Breast epithelium (tissue), 3 donors: ENCODE measurements around the gene DNM1L.

Source experiments
- POLR2A ChIP-seq: fragments of 450-650 bp; IDR thresholded peaks from one replicate; pipeline ENCODE4 v1.6.1; 2016; ENCODE audit warnings: antibody characterized with exemption, mild to moderate bottlenecking, moderate library complexity
- POLR2AphosphoS5 ChIP-seq, 3 donors: sonication (generic); formaldehyde crosslinking; IDR thresholded peaks; one replicate each; pipeline ENCODE4 v1.6.1; 2017; ENCODE audit warnings: antibody characterized with exemption in 3 of 3
- TF ChIP-seq, protein P1 (sequence below), 3 donors: fragments of 450-650 bp; IDR thresholded peaks; one replicate each; pipeline ENCODE4 v1.5.1; 2016 to 2017; ENCODE audit warnings: antibody characterized with exemption in 3 of 3, mild to moderate bottlenecking in 3 of 3, moderate library complexity in 3 of 3

DNA sequence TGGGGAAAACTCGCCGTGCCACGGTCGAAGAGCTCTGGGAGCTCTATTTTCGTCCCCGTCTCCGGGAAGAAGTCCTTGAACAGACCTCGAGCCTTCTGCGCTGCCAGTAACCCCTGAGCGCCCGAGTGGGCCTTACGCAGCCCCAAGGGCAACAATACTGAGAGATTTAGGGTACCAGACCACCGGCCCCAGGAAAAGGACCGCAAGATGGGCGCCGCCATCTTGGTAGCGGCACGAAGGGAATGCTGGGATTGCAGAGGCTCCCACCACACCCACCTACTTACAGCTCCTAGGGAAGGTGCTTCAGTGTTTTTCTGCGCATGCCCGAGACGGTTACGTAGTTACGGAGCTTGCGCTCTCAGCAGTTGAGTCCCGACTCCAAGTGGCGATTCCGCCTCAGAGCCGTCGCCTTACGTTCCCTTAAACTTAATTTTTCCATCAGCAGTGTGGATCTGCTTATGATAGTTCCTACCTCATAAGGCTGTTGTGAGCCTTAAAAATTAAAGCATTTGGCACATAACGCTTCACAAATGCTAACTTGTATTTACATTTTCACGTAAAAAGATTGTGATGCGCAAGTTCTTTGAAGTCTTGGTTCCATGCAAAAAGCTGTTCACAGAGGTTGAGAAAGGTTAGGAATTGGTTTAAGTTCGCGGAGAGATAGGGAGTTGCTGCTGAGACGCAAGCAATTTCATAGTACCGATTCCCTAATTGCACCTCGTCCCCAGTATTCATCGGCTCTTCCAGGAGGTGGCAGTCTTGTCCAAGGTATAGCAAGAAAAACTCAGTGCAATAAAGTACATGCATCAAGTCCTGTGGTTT is 76.8 kb downstream of the DNM1L start, which contains the start of gene YARS2:
- TF ChIP-seq, protein P1, sequence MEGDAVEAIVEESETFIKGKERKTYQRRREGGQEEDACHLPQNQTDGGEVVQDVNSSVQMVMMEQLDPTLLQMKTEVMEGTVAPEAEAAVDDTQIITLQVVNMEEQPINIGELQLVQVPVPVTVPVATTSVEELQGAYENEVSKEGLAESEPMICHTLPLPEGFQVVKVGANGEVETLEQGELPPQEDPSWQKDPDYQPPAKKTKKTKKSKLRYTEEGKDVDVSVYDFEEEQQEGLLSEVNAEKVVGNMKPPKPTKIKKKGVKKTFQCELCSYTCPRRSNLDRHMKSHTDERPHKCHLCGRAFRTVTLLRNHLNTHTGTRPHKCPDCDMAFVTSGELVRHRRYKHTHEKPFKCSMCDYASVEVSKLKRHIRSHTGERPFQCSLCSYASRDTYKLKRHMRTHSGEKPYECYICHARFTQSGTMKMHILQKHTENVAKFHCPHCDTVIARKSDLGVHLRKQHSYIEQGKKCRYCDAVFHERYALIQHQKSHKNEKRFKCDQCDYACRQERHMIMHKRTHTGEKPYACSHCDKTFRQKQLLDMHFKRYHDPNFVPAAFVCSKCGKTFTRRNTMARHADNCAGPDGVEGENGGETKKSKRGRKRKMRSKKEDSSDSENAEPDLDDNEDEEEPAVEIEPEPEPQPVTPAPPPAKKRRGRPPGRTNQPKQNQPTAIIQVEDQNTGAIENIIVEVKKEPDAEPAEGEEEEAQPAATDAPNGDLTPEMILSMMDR (IDR thresholded peaks at IDR 0.05) = peak; percentile 57 to 89 (median 84)
- peak; percentile 52 to 77 (median 56) for TF ChIP-seq POLR2AphosphoS5 (IDR thresholded peaks at IDR 0.05)
- TF ChIP-seq POLR2A = peak; percentile 58
